Measurements from ENCODE around the gene SPOUT1. TPM values are rescaled to one million over a fixed set of nuclear protein-coding genes. Genes with fewer than 3 reads are reported as not detected.

SPOUT1 gene
- total and polyA plus RNA-seq, 9 donors, result 6.3 to 47.9 (median 25.5) TPM

- intact Hi-C loops (cut with DNase I), result no loop called here
- H3K9me3 ChIP-seq, result no peaks in the 10 kb centered on the region
- TF ChIP-seq, protein P1, sequence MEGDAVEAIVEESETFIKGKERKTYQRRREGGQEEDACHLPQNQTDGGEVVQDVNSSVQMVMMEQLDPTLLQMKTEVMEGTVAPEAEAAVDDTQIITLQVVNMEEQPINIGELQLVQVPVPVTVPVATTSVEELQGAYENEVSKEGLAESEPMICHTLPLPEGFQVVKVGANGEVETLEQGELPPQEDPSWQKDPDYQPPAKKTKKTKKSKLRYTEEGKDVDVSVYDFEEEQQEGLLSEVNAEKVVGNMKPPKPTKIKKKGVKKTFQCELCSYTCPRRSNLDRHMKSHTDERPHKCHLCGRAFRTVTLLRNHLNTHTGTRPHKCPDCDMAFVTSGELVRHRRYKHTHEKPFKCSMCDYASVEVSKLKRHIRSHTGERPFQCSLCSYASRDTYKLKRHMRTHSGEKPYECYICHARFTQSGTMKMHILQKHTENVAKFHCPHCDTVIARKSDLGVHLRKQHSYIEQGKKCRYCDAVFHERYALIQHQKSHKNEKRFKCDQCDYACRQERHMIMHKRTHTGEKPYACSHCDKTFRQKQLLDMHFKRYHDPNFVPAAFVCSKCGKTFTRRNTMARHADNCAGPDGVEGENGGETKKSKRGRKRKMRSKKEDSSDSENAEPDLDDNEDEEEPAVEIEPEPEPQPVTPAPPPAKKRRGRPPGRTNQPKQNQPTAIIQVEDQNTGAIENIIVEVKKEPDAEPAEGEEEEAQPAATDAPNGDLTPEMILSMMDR (IDR thresholded peaks at IDR 0.05), result no peak
- TF ChIP-seq POLR2A (IDR thresholded peaks at IDR 0.05) (no peak), EP300 (IDR thresholded peaks at IDR 0.05) (no peak)
- H3K27me3 ChIP-seq, result no peaks in the 10 kb centered on the region
- H3K27ac ChIP-seq, result no peak overlapping the region
- WGBS, 3 donors, result 86 to 87% (median 86%) methylated on average over 12 of the region's 12 CpGs
- DNase-seq, result no peak
- no peak overlapping the region for H3K4me3 ChIP-seq
- no peaks in the 10 kb centered on the region for H3K4me1 ChIP-seq (ENCODE audit: insufficient read depth)
- no peaks in the 10 kb centered on the region for H3K36me3 ChIP-seq
These were observed 12.3 kb upstream of the SPOUT1 start for GRCh38 chr9:128841694-128842492.

GRCh38 chr9:128840524-128840923 is 10.9 kb upstream of the SPOUT1 start:
- no peaks in the 10 kb centered on the region for H3K9me3 ChIP-seq
- intact Hi-C loops (cut with DNase I), result no loop called here
- H3K4me1 ChIP-seq (ENCODE audit: insufficient read depth), result no peaks in the 10 kb centered on the region
- H3K36me3 ChIP-seq, result no peaks in the 10 kb centered on the region
- 94 to 100% (median 96%) methylated on average over 1 of the region's 1 CpG for WGBS, 3 donors
- no peak for TF ChIP-seq POLR2A (IDR thresholded peaks at IDR 0.05)
- TF ChIP-seq, protein P1 (IDR thresholded peaks at IDR 0.05), result no peak
- no peak overlapping the region for H3K4me3 ChIP-seq
- no peak overlapping the region for H3K27ac ChIP-seq
- H3K27me3 ChIP-seq, result no peaks in the 10 kb centered on the region
- DNase-seq, result no peak

GRCh38 chr9:128838338-128838737 is 8.7 kb upstream of the SPOUT1 start:
- 76 to 77% (median 77%) methylated on average over 3 of the region's 3 CpGs for WGBS, 3 donors
- no peaks in the 10 kb centered on the region for H3K27me3 ChIP-seq
- no peak for TF ChIP-seq POLR2A (IDR thresholded peaks at IDR 0.05)
- TF ChIP-seq, protein P1 (IDR thresholded peaks at IDR 0.05), result no peak
- no peak for TF ChIP-seq EP300 (IDR thresholded peaks at IDR 0.05)
- intact Hi-C loops (cut with DNase I), result no loop called here
- H3K36me3 ChIP-seq, result no peaks in the 10 kb centered on the region
- no peak overlapping the region for H3K4me3 ChIP-seq
- no peaks in the 10 kb centered on the region for H3K4me1 ChIP-seq (ENCODE audit: insufficient read depth)
- no peaks in the 10 kb centered on the region for H3K9me3 ChIP-seq
- no peak for DNase-seq
- H3K27ac ChIP-seq, result no peak overlapping the region

- H3K9me3 ChIP-seq, result no peaks in the 10 kb centered on the region
- no peaks in the 10 kb centered on the region for H3K4me1 ChIP-seq (ENCODE audit: insufficient read depth)
- DNase-seq, result no peak
- TF ChIP-seq POLR2A (IDR thresholded peaks at IDR 0.05), result no peak
- TF ChIP-seq EP300 (IDR thresholded peaks at IDR 0.05), result no peak
- TF ChIP-seq, protein P1 (IDR thresholded peaks at IDR 0.05), result no peak
- H3K4me3 ChIP-seq, result no peak overlapping the region
- no peaks in the 10 kb centered on the region for H3K36me3 ChIP-seq
- H3K27ac ChIP-seq, result no peak overlapping the region
- H3K27me3 ChIP-seq, result no peaks in the 10 kb centered on the region
- WGBS, 3 donors, result 89 to 96% (median 91%) methylated on average over 14 of the region's 14 CpGs
- intact Hi-C loops (cut with DNase I), result no loop called here
These were observed 7.0 kb upstream of the SPOUT1 start for GRCh38 chr9:128836509-128837145.
